ENCODE data around the gene PIRT. TPM values are rescaled to one million over a fixed set of nuclear protein-coding genes. Genes with fewer than 3 reads are reported as not detected.

Gene PIRT

GRCh38 chr17:10779609-10780008 lies 58.3 kb downstream of the PIRT start:
- Histone ChIP-seq H3K9ac (ENCODE audit: low read depth, low read length) (no peak overlapping the region), H3K27me3 (ENCODE audit: control insufficient read depth, insufficient read depth, low read length) (no peaks in the 10 kb centered on the region), H3K4me1 (ENCODE audit: control insufficient read depth, insufficient read depth, low read length) (no peaks in the 10 kb centered on the region), H3K9me3 (replicated peaks; ENCODE audit: low read length) (no peaks in the 10 kb centered on the region), H3K36me3 (ENCODE audit: insufficient read depth, low read length) (no peaks in the 10 kb centered on the region), H3K4me3 (ENCODE audit: low read length) (no peak overlapping the region), H3K4me2 (ENCODE audit: low read length) (no peak overlapping the region)

- Histone ChIP-seq H3K36me3 (ENCODE audit: insufficient read depth, low read length) (no peaks in the 10 kb centered on the region), H3K4me2 (ENCODE audit: low read length) (no peak overlapping the region), H3K27me3 (ENCODE audit: control insufficient read depth, insufficient read depth, low read length) (no peaks in the 10 kb centered on the region), H3K9me3 (replicated peaks; ENCODE audit: low read length) (no peaks in the 10 kb centered on the region), H3K9ac (ENCODE audit: low read depth, low read length) (no peak overlapping the region), H3K4me1 (ENCODE audit: control insufficient read depth, insufficient read depth, low read length) (no peaks in the 10 kb centered on the region), H3K4me3 (ENCODE audit: low read length) (no peak overlapping the region)
These were observed 60.0 kb downstream of the PIRT start for GRCh38 chr17:10777890-10778289.

DNA sequence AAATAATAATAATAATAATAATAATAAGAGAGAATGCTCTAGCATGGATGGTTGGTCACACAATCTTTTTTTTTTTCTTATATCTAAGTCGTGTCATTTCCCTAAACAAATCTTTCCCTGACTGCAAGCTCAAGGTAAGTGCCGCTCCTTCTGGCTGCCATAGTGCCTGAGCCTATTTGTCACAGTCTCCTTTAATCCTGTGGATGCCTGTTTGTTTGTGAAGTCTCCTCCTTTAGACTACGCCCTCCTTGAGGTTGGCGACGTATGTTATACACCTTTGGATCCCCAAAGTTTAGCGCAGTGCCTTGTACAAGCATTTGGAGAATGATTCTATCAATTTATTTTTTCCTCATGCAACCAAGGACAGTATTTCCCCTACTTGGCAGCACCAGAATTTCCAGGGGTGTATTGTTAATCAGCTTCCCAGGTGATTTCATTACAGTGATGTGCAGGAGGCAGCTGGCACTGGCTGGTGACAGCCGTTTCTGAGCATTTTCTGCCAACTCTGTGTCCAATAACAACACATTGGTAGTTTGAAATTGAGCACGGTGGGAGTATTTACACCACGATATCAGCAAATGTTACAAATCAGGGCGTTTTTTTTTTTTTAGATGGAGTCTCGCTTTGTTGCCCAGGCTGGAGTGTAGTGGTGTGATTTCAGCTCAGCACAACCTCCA lies 60.6 kb downstream of the PIRT start:
- H3K9ac ChIP-seq (ENCODE audit: low read depth, low read length): no peak overlapping the region
- H3K4me2 ChIP-seq (ENCODE audit: low read length): no peak overlapping the region
- no peak overlapping the region for H3K4me3 ChIP-seq (ENCODE audit: low read length)
- H3K4me1 ChIP-seq (ENCODE audit: control insufficient read depth, insufficient read depth, low read length): no peaks in the 10 kb centered on the region
- no peaks in the 10 kb centered on the region for H3K36me3 ChIP-seq (ENCODE audit: insufficient read depth, low read length)
- H3K9me3 ChIP-seq (replicated peaks; ENCODE audit: low read length): no peaks in the 10 kb centered on the region
- no peaks in the 10 kb centered on the region for H3K27me3 ChIP-seq (ENCODE audit: control insufficient read depth, insufficient read depth, low read length)

DNA sequence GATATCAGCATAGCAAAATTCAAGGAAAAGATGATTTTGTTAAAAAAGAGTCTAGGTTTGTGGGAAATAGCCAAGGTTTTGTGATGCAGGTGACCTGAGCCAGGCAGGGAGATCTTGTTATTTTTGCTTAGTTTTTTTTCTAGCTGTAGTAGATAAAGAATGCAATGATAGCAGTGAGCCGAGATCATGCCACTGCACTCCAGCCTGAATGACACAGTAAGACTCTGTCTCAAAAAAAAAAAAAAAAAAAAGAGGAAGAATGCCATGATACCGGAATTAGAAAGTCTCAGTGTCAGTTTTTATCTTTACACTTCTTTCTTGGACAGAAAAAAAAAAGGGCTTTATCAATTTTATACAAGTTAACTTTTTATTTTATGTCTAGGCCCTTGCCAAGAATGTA lies 61.5 kb downstream of the PIRT start:
- peaks cover 5% of the 10 kb centered on the region for H3K9me3 ChIP-seq (replicated peaks; ENCODE audit: low read length)

GRCh38 chr17:10775740-10776356 lies 62.0 kb downstream of the PIRT start:
- H3K4me2 ChIP-seq (ENCODE audit: low read length): no peak overlapping the region
- peaks cover 5% of the 10 kb centered on the region for H3K9me3 ChIP-seq (replicated peaks; ENCODE audit: low read length)
- H3K9ac ChIP-seq (ENCODE audit: low read depth, low read length): no peak overlapping the region
- H3K4me3 ChIP-seq (ENCODE audit: low read length): no peak overlapping the region
- no peaks in the 10 kb centered on the region for H3K4me1 ChIP-seq (ENCODE audit: control insufficient read depth, insufficient read depth, low read length)
- no peaks in the 10 kb centered on the region for H3K27me3 ChIP-seq (ENCODE audit: control insufficient read depth, insufficient read depth, low read length)
- H3K36me3 ChIP-seq (ENCODE audit: insufficient read depth, low read length): no peaks in the 10 kb centered on the region

More for the DNA sequence above, 61.5 kb downstream of the PIRT start:
- no peaks in the 10 kb centered on the region for H3K36me3 ChIP-seq (ENCODE audit: insufficient read depth, low read length)
- no peak overlapping the region for H3K4me2 ChIP-seq (ENCODE audit: low read length)
- no peak overlapping the region for H3K9ac ChIP-seq (ENCODE audit: low read depth, low read length)
- no peaks in the 10 kb centered on the region for H3K4me1 ChIP-seq (ENCODE audit: control insufficient read depth, insufficient read depth, low read length)
- no peaks in the 10 kb centered on the region for H3K27me3 ChIP-seq (ENCODE audit: control insufficient read depth, insufficient read depth, low read length)
- H3K4me3 ChIP-seq (ENCODE audit: low read length): no peak overlapping the region

DNA sequence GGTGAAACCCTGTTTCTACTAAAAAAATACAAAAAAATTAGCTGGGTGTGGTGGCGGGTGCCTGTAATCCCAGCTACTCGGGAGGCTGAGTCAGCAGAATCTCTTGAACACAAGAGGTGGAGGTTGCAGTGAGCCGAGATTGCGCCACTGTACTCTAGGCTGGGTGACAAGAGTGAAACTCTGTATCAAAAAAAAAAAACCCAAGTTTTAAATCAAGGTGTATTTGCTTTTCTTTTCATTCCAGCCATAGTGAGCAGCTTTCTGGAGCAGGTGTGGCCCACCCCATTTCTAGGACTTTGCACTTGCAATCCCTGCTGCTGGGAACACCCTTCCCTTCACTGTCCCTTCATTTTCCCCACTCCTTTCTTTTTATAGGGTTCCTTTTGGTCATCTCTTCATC lies 62.8 kb downstream of the PIRT start:
- Histone ChIP-seq H3K4me2 (ENCODE audit: low read length) (no peak overlapping the region), H3K9me3 (replicated peaks; ENCODE audit: low read length) (peaks cover 5% of the 10 kb centered on the region)

GRCh38 chr17:10773391-10773790 lies 64.5 kb downstream of the PIRT start:
- Histone ChIP-seq H3K27me3 (ENCODE audit: control insufficient read depth, insufficient read depth, low read length) (no peaks in the 10 kb centered on the region), H3K4me2 (ENCODE audit: low read length) (no peak overlapping the region), H3K36me3 (ENCODE audit: insufficient read depth, low read length) (no peaks in the 10 kb centered on the region), H3K9ac (ENCODE audit: low read depth, low read length) (no peak overlapping the region), H3K4me1 (ENCODE audit: control insufficient read depth, insufficient read depth, low read length) (no peaks in the 10 kb centered on the region), H3K9me3 (replicated peaks; ENCODE audit: low read length) (peaks cover 5% of the 10 kb centered on the region), H3K4me3 (ENCODE audit: low read length) (no peak overlapping the region)

More for the DNA sequence above, 62.8 kb downstream of the PIRT start:
- H3K4me3 ChIP-seq (ENCODE audit: low read length): no peak overlapping the region
- no peaks in the 10 kb centered on the region for H3K36me3 ChIP-seq (ENCODE audit: insufficient read depth, low read length)
- no peaks in the 10 kb centered on the region for H3K4me1 ChIP-seq (ENCODE audit: control insufficient read depth, insufficient read depth, low read length)
- no peak overlapping the region for H3K9ac ChIP-seq (ENCODE audit: low read depth, low read length)
- no peaks in the 10 kb centered on the region for H3K27me3 ChIP-seq (ENCODE audit: control insufficient read depth, insufficient read depth, low read length)

Small RNA genes lying within 50 kb of the gene (small RNA-seq; reads per million reads assigned to genes)
- gene AC015908.2 (not detected), gene RNU6-1065P (not detected), gene TMEM238L (not detected)

All from skeletal muscle satellite cell (primary cell).